K562 (cell line): Measurements from ENCODE around the gene NLGN3. TPM values are rescaled to one million over a fixed set of nuclear protein-coding genes. Genes with fewer than 3 reads are reported as not detected.

Source experiments
- CBFA2T2 ChIP-seq: fragments of 450-650 bp; conservative IDR thresholded peaks from 2 replicates; pipeline ENCODE4 v1.6.1; 2017; ENCODE audit warnings: mild to moderate bottlenecking
- ERF ChIP-seq: fragments of 450-650 bp; formaldehyde crosslinking; IDR thresholded peaks from 2 replicates; pipeline ENCODE4 v1.4.0; 2020; ENCODE audit warnings: mild to moderate bottlenecking, mixed read lengths
- GATAD2A ChIP-seq: fragments of 450-650 bp; IDR thresholded peaks from 2 replicates; pipeline ENCODE4 v1.6.1; 2017
- HDAC1 ChIP-seq, 2 experiments: fragments of 450-650 bp; IDR thresholded peaks; 2 replicates each; pipeline ENCODE4 v1.6.1; 2016 to 2017; ENCODE audit warnings: inconsistent platforms in 1 of 2, mild to moderate bottlenecking in 1 of 2, moderate library complexity in 1 of 2
- HOXB6 ChIP-seq: fragments of 250-450 bp; sonication (Bioruptor Pico); IDR thresholded peaks from 2 replicates; pipeline ENCODE4 v1.5.1; 2022; ENCODE audit warnings: mild to moderate bottlenecking, borderline replicate concordance
- ILK ChIP-seq: fragments of 450-650 bp; IDR thresholded peaks from 2 replicates; pipeline ENCODE4 v1.6.1; 2016; ENCODE audit warnings: missing genetic modification characterization, low read depth, mild to moderate bottlenecking, missing compliant biosample characterization, moderate library complexity, borderline replicate concordance
- KDM2B ChIP-seq: fragments of 250-450 bp; sonication (Bioruptor Pico); IDR thresholded peaks from 2 replicates; pipeline ENCODE4 v1.8.0; 2021; ENCODE audit warnings: mild to moderate bottlenecking, moderate library complexity
- KDM4B ChIP-seq, 2 experiments: fragments of 450-650 bp in 1 of 2; sonication (generic) in 1 of 2; IDR thresholded peaks; 2 replicates each; pipeline ENCODE4 v1.6.1; 2016 to 2017; ENCODE audit warnings: borderline replicate concordance in 2 of 2, antibody characterized with exemption in 1 of 2, low read depth in 1 of 2, mild to moderate bottlenecking in 1 of 2
- MAZ ChIP-seq, 2 experiments: fragments of 450-650 bp in 1 of 2; sonication (generic) in 1 of 2; formaldehyde crosslinking; IDR thresholded peaks in 1 of 2; conservative IDR thresholded peaks in 1 of 2; 2 replicates each; pipeline versions ENCODE4 v1.4.0 to v1.5.0; 2020; ENCODE audit warnings: mild to moderate bottlenecking in 1 of 2, missing genetic modification reagents in 1 of 2
- MTF1 ChIP-seq: fragments of 250-450 bp; sonication (Bioruptor Pico); IDR thresholded peaks from 2 replicates; pipeline ENCODE4 v1.9.0; 2021; ENCODE audit warnings: moderate library complexity, mild to moderate bottlenecking, inconsistent platforms, borderline replicate concordance
- RBM15 ChIP-seq: fragments of 200-400 bp; formaldehyde crosslinking; IDR thresholded peaks from 2 replicates; pipeline ENCODE4 v1.6.1; 2018; ENCODE audit warnings: mild to moderate bottlenecking, low read length, moderate library complexity; ENCODE audit not compliant: insufficient read depth
- SMAD3 ChIP-seq: fragments of 450-650 bp; formaldehyde crosslinking; conservative IDR thresholded peaks from 2 replicates; pipeline ENCODE4 v1.4.0; 2020; ENCODE audit warnings: mild to moderate bottlenecking
- SP2 ChIP-seq: IDR thresholded peaks from 2 replicates; pipeline ENCODE4 v1.6.1; 2011; ENCODE audit warnings: mild to moderate bottlenecking, low read depth, low read length, moderate library complexity; ENCODE audit not compliant: poor library complexity, severe bottlenecking; ENCODE audit errors: extremely low read depth
- SRSF9 ChIP-seq: fragments of 200-400 bp; formaldehyde crosslinking; IDR thresholded peaks from 2 replicates; pipeline ENCODE4 v1.6.1; 2017; ENCODE audit warnings: low read depth, low read length, borderline replicate concordance
- TCF3 ChIP-seq: sonication (generic); formaldehyde crosslinking; IDR thresholded peaks from 2 replicates; pipeline ENCODE4 v1.4.0; 2020; ENCODE audit warnings: mild to moderate bottlenecking, missing genetic modification reagents
- TGIF2 ChIP-seq: sonication (generic); formaldehyde crosslinking; IDR thresholded peaks from 2 replicates; pipeline ENCODE4 v1.8.1; 2022; ENCODE audit warnings: mild to moderate bottlenecking, missing genetic modification reagents, moderate library complexity
- ZBTB17 ChIP-seq: fragments of 450-650 bp; formaldehyde crosslinking; IDR thresholded peaks from 2 replicates; pipeline ENCODE4 v1.4.0; 2020; ENCODE audit warnings: mild to moderate bottlenecking
- ZKSCAN1 ChIP-seq: fragments of 150-350 bp; IDR thresholded peaks from 2 replicates; pipeline ENCODE4 v1.6.1; 2016; ENCODE audit warnings: low read depth, low read length
- ZNF217 ChIP-seq: sonication (generic); formaldehyde crosslinking; IDR thresholded peaks from 2 replicates; pipeline ENCODE4 v1.8.0; 2022; ENCODE audit warnings: mild to moderate bottlenecking, missing genetic modification reagents
- ZNF232 ChIP-seq: sonication (generic); formaldehyde crosslinking; IDR thresholded peaks from 2 replicates; pipeline ENCODE4 v1.8.0; 2022; ENCODE audit warnings: mild to moderate bottlenecking, missing genetic modification reagents
- ZNF668 ChIP-seq: fragments of 250-450 bp; sonication (Bioruptor Pico); IDR thresholded peaks from 2 replicates; pipeline ENCODE4 v1.8.0; 2022; ENCODE audit warnings: mild to moderate bottlenecking, inconsistent platforms
- polyA plus RNA-seq, 8 experiments: library from polyadenylated mRNA; depleted of rRNA in 4 of 8; stranded (reverse) in 5 of 8; unstranded in 3 of 8; fragments of >200 nt; fragmentation: Nextera tagmentation in 2 of 8; fragmentation: Illumina TruSeq in 1 of 8; extraction: Ambion mirVana in 2 of 8; extraction: Trizol in 1 of 8; gene quantifications; 2 replicates each; pipeline versions ENCODE4 v1.2.1 to v1.2.3, GENCODE V29; 2011 to 2014; ENCODE audit warnings: inconsistent platforms in 1 of 8, missing spikeins in 1 of 8
- total RNA-seq, 7 experiments: library from RNA; depleted of rRNA in 6 of 7; stranded (reverse); fragments of >200 nt in 6 of 7; fragmentation: Illumina TruSeq in 2 of 7; extraction: Trizol in 2 of 7; gene quantifications; 2 replicates each; pipeline versions ENCODE4 v1.2.1 to v1.2.3, GENCODE V29; 2011 to 2021; ENCODE audit warnings: low replicate concordance in 1 of 7
- TF ChIP-seq, protein P1 (sequence below): fragments of 250-450 bp; sonication (Bioruptor Pico); IDR thresholded peaks from 2 replicates; pipeline ENCODE4 v1.8.0; 2022; ENCODE audit warnings: inconsistent platforms
- TF ChIP-seq, protein P2 (sequence below): fragments of 450-650 bp; IDR thresholded peaks from 2 replicates; pipeline ENCODE4 v1.7.1; 2018; ENCODE audit warnings: mild to moderate bottlenecking, low read depth; ENCODE audit not compliant: partially characterized antibody
- TF ChIP-seq, protein P3 (sequence below): fragments of 250-450 bp; sonication (Bioruptor Pico); IDR thresholded peaks from 2 replicates; pipeline ENCODE4 v1.9.0; 2021; ENCODE audit warnings: mild to moderate bottlenecking
- TF ChIP-seq, protein P4 (sequence below): fragments of 250-450 bp; sonication (Bioruptor Pico); IDR thresholded peaks from 2 replicates; pipeline ENCODE4 v1.4.0; 2020; ENCODE audit warnings: mild to moderate bottlenecking

The NLGN3 gene
- total and polyA plus RNA-seq, 9 of the 15 experiments (the other 6 are each of a cell fraction or from before 2014, with no cell fraction given), result 0.03 to 0.86 (median 0.25) TPM

DNA sequence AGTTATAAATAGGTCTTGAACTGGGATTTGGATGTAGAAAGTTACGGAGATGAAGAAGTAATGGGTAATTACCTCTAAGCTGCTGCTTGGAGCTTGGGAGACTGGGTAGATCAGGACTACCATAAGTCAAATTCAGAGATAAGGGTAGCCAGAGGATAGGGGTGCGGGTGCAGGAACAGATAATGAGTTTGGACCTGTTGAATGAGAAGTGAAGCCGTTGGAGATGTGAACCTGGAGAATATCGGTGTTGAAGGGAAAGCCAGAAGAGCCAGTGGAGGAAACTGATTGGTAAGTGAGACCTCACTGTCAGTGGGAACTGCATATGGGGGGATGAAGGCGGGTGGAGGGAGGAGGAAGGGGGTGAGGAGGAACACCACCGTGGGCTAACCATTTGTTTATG is 49.6 kb upstream of the NLGN3 start (continued):
- TF ChIP-seq GATAD2A, result peak; percentile 78; the same call in 1 of the 2 replicates
- TF ChIP-seq MTF1 (CRISPR knock-in tag), result no peak
- no peak for TF ChIP-seq ZKSCAN1
- TF ChIP-seq KDM2B (CRISPR knock-in tag), result no peak
- TF ChIP-seq ZNF217 (CRISPR knock-in tag), result no peak
- TF ChIP-seq TCF3 (CRISPR knock-in tag), result peak; percentile 69
- TF ChIP-seq KDM4B (IDR thresholded peaks at IDR 0.05; ENCODE audit: borderline replicate concordance in 2 of 2, low read depth in 1 of 2), result no peak
- TF ChIP-seq, protein P1, sequence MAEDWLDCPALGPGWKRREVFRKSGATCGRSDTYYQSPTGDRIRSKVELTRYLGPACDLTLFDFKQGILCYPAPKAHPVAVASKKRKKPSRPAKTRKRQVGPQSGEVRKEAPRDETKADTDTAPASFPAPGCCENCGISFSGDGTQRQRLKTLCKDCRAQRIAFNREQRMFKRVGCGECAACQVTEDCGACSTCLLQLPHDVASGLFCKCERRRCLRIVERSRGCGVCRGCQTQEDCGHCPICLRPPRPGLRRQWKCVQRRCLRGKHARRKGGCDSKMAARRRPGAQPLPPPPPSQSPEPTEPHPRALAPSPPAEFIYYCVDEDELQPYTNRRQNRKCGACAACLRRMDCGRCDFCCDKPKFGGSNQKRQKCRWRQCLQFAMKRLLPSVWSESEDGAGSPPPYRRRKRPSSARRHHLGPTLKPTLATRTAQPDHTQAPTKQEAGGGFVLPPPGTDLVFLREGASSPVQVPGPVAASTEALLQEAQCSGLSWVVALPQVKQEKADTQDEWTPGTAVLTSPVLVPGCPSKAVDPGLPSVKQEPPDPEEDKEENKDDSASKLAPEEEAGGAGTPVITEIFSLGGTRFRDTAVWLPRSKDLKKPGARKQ (CRISPR knock-in tag), result no peak
- TF ChIP-seq HDAC1 (IDR thresholded peaks at IDR 0.05), result peak in 1 of 2 experiments; percentile 26; a peak in 1 of 4 replicates
- peak; percentile 77 for TF ChIP-seq CBFA2T2
- TF ChIP-seq RBM15, result no peak
- TF ChIP-seq, protein P2, sequence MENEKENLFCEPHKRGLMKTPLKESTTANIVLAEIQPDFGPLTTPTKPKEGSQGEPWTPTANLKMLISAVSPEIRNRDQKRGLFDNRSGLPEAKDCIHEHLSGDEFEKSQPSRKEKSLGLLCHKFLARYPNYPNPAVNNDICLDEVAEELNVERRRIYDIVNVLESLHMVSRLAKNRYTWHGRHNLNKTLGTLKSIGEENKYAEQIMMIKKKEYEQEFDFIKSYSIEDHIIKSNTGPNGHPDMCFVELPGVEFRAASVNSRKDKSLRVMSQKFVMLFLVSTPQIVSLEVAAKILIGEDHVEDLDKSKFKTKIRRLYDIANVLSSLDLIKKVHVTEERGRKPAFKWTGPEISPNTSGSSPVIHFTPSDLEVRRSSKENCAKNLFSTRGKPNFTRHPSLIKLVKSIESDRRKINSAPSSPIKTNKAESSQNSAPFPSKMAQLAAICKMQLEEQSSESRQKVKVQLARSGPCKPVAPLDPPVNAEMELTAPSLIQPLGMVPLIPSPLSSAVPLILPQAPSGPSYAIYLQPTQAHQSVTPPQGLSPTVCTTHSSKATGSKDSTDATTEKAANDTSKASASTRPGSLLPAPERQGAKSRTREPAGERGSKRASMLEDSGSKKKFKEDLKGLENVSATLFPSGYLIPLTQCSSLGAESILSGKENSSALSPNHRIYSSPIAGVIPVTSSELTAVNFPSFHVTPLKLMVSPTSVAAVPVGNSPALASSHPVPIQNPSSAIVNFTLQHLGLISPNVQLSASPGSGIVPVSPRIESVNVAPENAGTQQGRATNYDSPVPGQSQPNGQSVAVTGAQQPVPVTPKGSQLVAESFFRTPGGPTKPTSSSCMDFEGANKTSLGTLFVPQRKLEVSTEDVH, result no peak
- TF ChIP-seq SRSF9, result no peak
- no peak for TF ChIP-seq SP2
- no peak for TF ChIP-seq ZNF232
- TF ChIP-seq, protein P3, sequence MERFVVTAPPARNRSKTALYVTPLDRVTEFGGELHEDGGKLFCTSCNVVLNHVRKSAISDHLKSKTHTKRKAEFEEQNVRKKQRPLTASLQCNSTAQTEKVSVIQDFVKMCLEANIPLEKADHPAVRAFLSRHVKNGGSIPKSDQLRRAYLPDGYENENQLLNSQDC (CRISPR knock-in tag), result no peak
- no peak for TF ChIP-seq ZBTB17
- TF ChIP-seq, protein P4, sequence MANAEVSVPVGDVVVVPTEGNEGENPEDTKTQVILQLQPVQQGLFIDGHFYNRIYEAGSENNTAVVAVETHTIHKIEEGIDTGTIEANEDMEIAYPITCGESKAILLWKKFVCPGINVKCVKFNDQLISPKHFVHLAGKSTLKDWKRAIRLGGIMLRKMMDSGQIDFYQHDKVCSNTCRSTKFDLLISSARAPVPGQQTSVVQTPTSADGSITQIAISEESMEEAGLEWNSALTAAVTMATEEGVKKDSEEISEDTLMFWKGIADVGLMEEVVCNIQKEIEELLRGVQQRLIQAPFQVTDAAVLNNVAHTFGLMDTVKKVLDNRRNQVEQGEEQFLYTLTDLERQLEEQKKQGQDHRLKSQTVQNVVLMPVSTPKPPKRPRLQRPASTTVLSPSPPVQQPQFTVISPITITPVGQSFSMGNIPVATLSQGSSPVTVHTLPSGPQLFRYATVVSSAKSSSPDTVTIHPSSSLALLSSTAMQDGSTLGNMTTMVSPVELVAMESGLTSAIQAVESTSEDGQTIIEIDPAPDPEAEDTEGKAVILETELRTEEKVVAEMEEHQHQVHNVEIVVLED (CRISPR knock-in tag), result no peak
- TF ChIP-seq TGIF2, result no peak
- TF ChIP-seq ERF, result no peak
- TF ChIP-seq SMAD3 (CRISPR knock-in tag), result no peak
- no peak for TF ChIP-seq ILK (tag)
- no peak for TF ChIP-seq HOXB6
- TF ChIP-seq MAZ (CRISPR knock-in tag; conservative IDR thresholded peaks at IDR 0.05 in 1 of 2, IDR thresholded peaks at IDR 0.05 in 1 of 2), result no peak
- TF ChIP-seq ZNF668 (CRISPR knock-in tag), result no peak
